H9 (cell line): Measurements from ENCODE around the gene RELB. TPM values are rescaled to one million over a fixed set of nuclear protein-coding genes. Genes with fewer than 3 reads are reported as not detected.

Source experiments
- DNase-seq: peaks from one replicate; pipeline ENCODE4 v3.0.0-alpha.2; 2017
- H2AFZ ChIP-seq: one replicate; pipeline ENCODE4 v1.6.1; 2013; ENCODE audit warnings: mild to moderate bottlenecking, low read length, control low read depth, moderate library complexity
- H2AK5ac ChIP-seq: 2 replicates; pipeline ENCODE4 v1.6.1; 2013; ENCODE audit warnings: low read length, control low read depth, mixed read lengths; ENCODE audit not compliant: insufficient read length
- H2BK120ac ChIP-seq: one replicate; pipeline ENCODE4 v1.6.1; 2013; ENCODE audit warnings: low read depth, mild to moderate bottlenecking, low read length, control low read depth, inconsistent platforms; ENCODE audit not compliant: poor library complexity, severe bottlenecking
- H2BK12ac ChIP-seq: 2 replicates; pipeline ENCODE4 v1.6.1; 2013; ENCODE audit warnings: low read length, control low read depth, mixed read lengths, low read depth; ENCODE audit not compliant: insufficient read length
- H2BK15ac ChIP-seq: 2 replicates; pipeline ENCODE4 v1.6.1; 2013; ENCODE audit warnings: low read depth, low read length, control low read depth
- H2BK20ac ChIP-seq: one replicate; pipeline ENCODE4 v1.6.1; 2013; ENCODE audit warnings: low read depth, mild to moderate bottlenecking, low read length, control low read depth, inconsistent platforms; ENCODE audit not compliant: poor library complexity, severe bottlenecking
- H2BK5ac ChIP-seq: 2 replicates; pipeline ENCODE4 v1.6.1; 2013; ENCODE audit warnings: low read length, control low read depth, mixed read lengths; ENCODE audit not compliant: insufficient read length
- H3K14ac ChIP-seq: 2 replicates; pipeline ENCODE4 v1.6.1; 2013; ENCODE audit warnings: low read length, control low read depth; ENCODE audit not compliant: insufficient read depth
- H3K18ac ChIP-seq: 2 replicates; pipeline ENCODE4 v1.6.1; 2013; ENCODE audit warnings: low read depth, mild to moderate bottlenecking, mixed read lengths, low read length, control low read depth; ENCODE audit not compliant: insufficient read length
- H3K23ac ChIP-seq: 2 replicates; pipeline ENCODE4 v1.6.1; 2013; ENCODE audit warnings: low read length, control low read depth, mixed read lengths, low read depth; ENCODE audit not compliant: insufficient read length
- H3K23me2 ChIP-seq: 2 replicates; pipeline ENCODE4 v1.6.1; 2013; ENCODE audit warnings: low read depth, mild to moderate bottlenecking, mixed read lengths, low read length, control low read depth; ENCODE audit not compliant: insufficient read length, poor library complexity, severe bottlenecking
- H3K27ac ChIP-seq: 2 replicates; pipeline ENCODE4 v1.5.1; 2013; ENCODE audit warnings: low read length, control low read depth, mixed read lengths, low read depth; ENCODE audit not compliant: insufficient read length
- H3K27me3 ChIP-seq: 2 replicates; pipeline ENCODE4 v1.6.1; 2013; ENCODE audit warnings: low read length, control low read depth, inconsistent platforms; ENCODE audit not compliant: insufficient read depth
- H3K4ac ChIP-seq: 2 replicates; pipeline ENCODE4 v1.6.1; 2013; ENCODE audit warnings: low read depth, mild to moderate bottlenecking, control low read depth, inconsistent platforms, low read length, moderate library complexity
- H3K4me1 ChIP-seq: 2 replicates; pipeline ENCODE4 v1.6.1; 2013; ENCODE audit warnings: low read length, control low read depth, inconsistent platforms; ENCODE audit not compliant: insufficient read depth
- H3K4me2 ChIP-seq: 2 replicates; pipeline ENCODE4 v1.6.1; 2013; ENCODE audit warnings: low read length, control low read depth, mixed read lengths; ENCODE audit not compliant: insufficient read length, insufficient read depth
- H3K56ac ChIP-seq: 2 replicates; pipeline ENCODE4 v1.6.1; 2013; ENCODE audit warnings: low read depth, mild to moderate bottlenecking, mixed read lengths, low read length, control low read depth; ENCODE audit not compliant: insufficient read length
- H3K79me1 ChIP-seq: 2 replicates; pipeline ENCODE4 v1.6.1; 2013; ENCODE audit warnings: low read depth, mild to moderate bottlenecking, moderate library complexity, low read length, control low read depth, inconsistent platforms; ENCODE audit not compliant: insufficient read depth, poor library complexity, severe bottlenecking
- H3K79me2 ChIP-seq: 2 replicates; pipeline ENCODE4 v1.6.1; 2013; ENCODE audit warnings: low read length, control low read depth, inconsistent platforms; ENCODE audit not compliant: insufficient read depth
- H3K9ac ChIP-seq: 2 replicates; pipeline ENCODE4 v1.6.1; 2013; ENCODE audit warnings: low read length, control low read depth, mixed read lengths; ENCODE audit not compliant: insufficient read length; ENCODE audit errors: extremely low read depth
- H3K9me3 ChIP-seq: one replicate; pipeline ENCODE4 v1.6.1; 2013; ENCODE audit warnings: low read depth, low read length, inconsistent platforms; ENCODE audit not compliant: control insufficient read depth
- H3T11ph ChIP-seq: one replicate; pipeline ENCODE4 v1.6.1; 2013; ENCODE audit warnings: mild to moderate bottlenecking, low read length, control low read depth, inconsistent platforms
- H4K20me1 ChIP-seq: one replicate; pipeline ENCODE4 v1.6.1; 2013; ENCODE audit not compliant: control insufficient read depth, insufficient read length, insufficient read depth
- H4K5ac ChIP-seq: 2 replicates; pipeline ENCODE4 v1.6.1; 2013; ENCODE audit warnings: low read depth, mild to moderate bottlenecking, mixed read lengths, low read length, control low read depth; ENCODE audit not compliant: insufficient read length
- H4K8ac ChIP-seq: replicated peaks from 2 replicates; pipeline ENCODE4 v1.6.1; 2013; ENCODE audit warnings: low read length, control low read depth, mixed read lengths, low read depth; ENCODE audit not compliant: insufficient read length
- H4K91ac ChIP-seq: 2 replicates; pipeline ENCODE4 v1.6.1; 2013; ENCODE audit warnings: low read depth, mild to moderate bottlenecking, moderate library complexity, mixed read lengths, low read length, control low read depth; ENCODE audit not compliant: insufficient read length
- H3K27ac Mint-ChIP-seq, 3 experiments: 2 replicates in 2 of 3; 3 replicates in 1 of 3; pipeline ENCODE4 v1.8.0; 2020 to 2021; ENCODE audit warnings: mixed read lengths in 3 of 3, mild to moderate bottlenecking in 1 of 3, moderate library complexity in 1 of 3
- H3K27me3 Mint-ChIP-seq: 2 replicates; pipeline ENCODE4 v1.8.0; 2021; ENCODE audit warnings: low read depth, mild to moderate bottlenecking, moderate library complexity, mixed read lengths
- H3K36me3 Mint-ChIP-seq, 3 experiments: 2 replicates in 2 of 3; 3 replicates in 1 of 3; pipeline ENCODE4 v1.8.0; 2020 to 2021; ENCODE audit warnings: low read depth in 3 of 3, mixed read lengths in 3 of 3; ENCODE audit not compliant: insufficient read depth in 1 of 3
- H3K4me1 Mint-ChIP-seq, 2 experiments: 2 replicates each; pipeline ENCODE4 v1.8.0; 2020; ENCODE audit warnings: mixed read lengths in 2 of 2
- H3K4me3 Mint-ChIP-seq, 2 experiments: 2 replicates in 1 of 2; 3 replicates in 1 of 2; pipeline ENCODE4 v1.8.0; 2020 to 2021; ENCODE audit warnings: mild to moderate bottlenecking in 2 of 2, mixed read lengths in 2 of 2, moderate library complexity in 1 of 2
- H3K9me3 Mint-ChIP-seq, 2 experiments: 2 replicates in 1 of 2; 3 replicates in 1 of 2; pipeline ENCODE4 v1.8.0; 2020; ENCODE audit warnings: mild to moderate bottlenecking in 2 of 2, mixed read lengths in 2 of 2, moderate library complexity in 1 of 2
- WGBS: extraction: QIAGEN DNeasy Blood & Tissue Kit; methylation state at CpG from one replicate; pipeline ENCODE4 v1.1.7; 2013; ENCODE audit warnings: missing lambda C conversion rate, low lambda C conversion rate, mixed read lengths; ENCODE audit not compliant: insufficient read length; ENCODE audit errors: extremely low coverage; 5-methylcytosine and 5-hydroxymethylcytosine counted together
- total RNA-seq: library from RNA; stranded (reverse); gene quantifications from 2 replicates; pipeline ENCODE4 v1.2.1, GENCODE V29; 2021
- TF ChIP-seq, protein P1 (sequence below): fragments of 200-600 bp; sonication (generic); conservative IDR thresholded peaks from 3 replicates; pipeline ENCODE4 v1.8.0; 2021; ENCODE audit warnings: antibody characterized with exemption, mild to moderate bottlenecking

Gene RELB
- total RNA-seq, 1 experiment from 2014 or later: 13.7 TPM

DNA sequence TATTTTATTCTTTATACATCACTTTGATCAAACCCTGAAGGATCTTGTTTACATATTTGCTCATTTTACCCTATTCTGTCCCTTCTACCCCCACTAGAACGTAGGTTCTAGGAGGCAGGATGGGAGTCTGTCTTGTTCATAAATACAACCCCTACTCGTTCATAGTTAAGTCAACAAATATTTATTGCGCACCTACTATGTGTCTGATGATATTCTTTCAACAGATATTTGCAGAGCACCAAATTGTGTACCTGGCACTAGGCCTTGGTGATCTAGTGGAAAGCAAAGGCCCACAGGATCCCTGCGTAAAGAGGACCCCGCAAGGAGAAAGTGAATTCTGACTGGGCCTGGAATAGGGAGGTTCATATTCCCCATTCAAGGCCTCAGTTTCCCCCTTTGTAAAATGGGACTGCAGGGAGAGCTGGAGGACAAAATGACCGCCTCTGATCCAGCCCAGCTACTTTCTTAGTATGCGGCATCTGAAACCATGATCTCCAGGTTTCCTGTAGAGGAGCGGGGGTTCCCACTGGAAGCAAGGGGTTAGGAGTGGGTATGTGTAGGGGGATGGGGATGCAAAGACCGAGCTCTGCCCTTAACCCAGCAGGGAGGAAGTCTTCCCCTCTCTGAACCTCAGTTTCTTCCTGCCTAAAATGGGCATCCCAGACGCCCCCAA, 77.3 kb downstream of the RELB start:
- no peaks in the 10 kb centered on the region; the same call in 1 of the 2 replicates for H3K27me3 Mint-ChIP-seq
- H3K79me2 ChIP-seq: peaks cover 7% of the 10 kb centered on the region; the same call in 1 of the 2 replicates
- H2BK15ac ChIP-seq: no peak overlapping the region
- no peaks in the 10 kb centered on the region for H4K20me1 ChIP-seq
- H4K91ac ChIP-seq: no peak overlapping the region
- peak overlapping the region in 2 of 3 experiments; percentile 78 to 96; a peak in 6 of 7 replicates for H3K27ac Mint-ChIP-seq
- no peak overlapping the region for H3K27ac ChIP-seq
- H3K36me3 Mint-ChIP-seq: peaks cover 13 to 33% (median 27%) of the 10 kb centered on the region in 3 experiments; a peak in 6 of 7 replicates
- H3K56ac ChIP-seq: no peak overlapping the region
- H3K9ac ChIP-seq: peak overlapping the region; percentile 40
- peaks cover 10% of the 10 kb centered on the region; the same call in 1 of the 2 replicates for H3K4me1 ChIP-seq
- no CpG with 5 or more reads among the region's 10 CpGs for WGBS
- H3K9me3 Mint-ChIP-seq: no peaks in the 10 kb centered on the region; a peak in 1 of 5 replicates
- H3K4me3 Mint-ChIP-seq: peak overlapping the region; percentile 99
- no peak overlapping the region for H3T11ph ChIP-seq
- H2BK12ac ChIP-seq: no peak overlapping the region
- peaks cover 4% of the 10 kb centered on the region for H3K79me1 ChIP-seq
- peaks cover 20% of the 10 kb centered on the region for H3K23me2 ChIP-seq
- no peak overlapping the region for H4K8ac ChIP-seq
- H2BK20ac ChIP-seq: no peak overlapping the region
- H3K14ac ChIP-seq: peak overlapping the region; percentile 64; the same call in 1 of the 2 replicates
- H2AK5ac ChIP-seq: no peak overlapping the region
- no peak for DNase-seq
- H3K9me3 ChIP-seq: no peaks in the 10 kb centered on the region
- TF ChIP-seq, protein P1, sequence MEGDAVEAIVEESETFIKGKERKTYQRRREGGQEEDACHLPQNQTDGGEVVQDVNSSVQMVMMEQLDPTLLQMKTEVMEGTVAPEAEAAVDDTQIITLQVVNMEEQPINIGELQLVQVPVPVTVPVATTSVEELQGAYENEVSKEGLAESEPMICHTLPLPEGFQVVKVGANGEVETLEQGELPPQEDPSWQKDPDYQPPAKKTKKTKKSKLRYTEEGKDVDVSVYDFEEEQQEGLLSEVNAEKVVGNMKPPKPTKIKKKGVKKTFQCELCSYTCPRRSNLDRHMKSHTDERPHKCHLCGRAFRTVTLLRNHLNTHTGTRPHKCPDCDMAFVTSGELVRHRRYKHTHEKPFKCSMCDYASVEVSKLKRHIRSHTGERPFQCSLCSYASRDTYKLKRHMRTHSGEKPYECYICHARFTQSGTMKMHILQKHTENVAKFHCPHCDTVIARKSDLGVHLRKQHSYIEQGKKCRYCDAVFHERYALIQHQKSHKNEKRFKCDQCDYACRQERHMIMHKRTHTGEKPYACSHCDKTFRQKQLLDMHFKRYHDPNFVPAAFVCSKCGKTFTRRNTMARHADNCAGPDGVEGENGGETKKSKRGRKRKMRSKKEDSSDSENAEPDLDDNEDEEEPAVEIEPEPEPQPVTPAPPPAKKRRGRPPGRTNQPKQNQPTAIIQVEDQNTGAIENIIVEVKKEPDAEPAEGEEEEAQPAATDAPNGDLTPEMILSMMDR: no peak
- no peak overlapping the region for H4K5ac ChIP-seq
- H3K23ac ChIP-seq: no peak overlapping the region
- no peak overlapping the region for H2BK120ac ChIP-seq
- H3K4me2 ChIP-seq: peak overlapping the region; percentile 33
- no peak overlapping the region for H2AFZ ChIP-seq
- H3K27me3 ChIP-seq: no peaks in the 10 kb centered on the region
- no peak overlapping the region for H2BK5ac ChIP-seq
- no peak overlapping the region for H3K4ac ChIP-seq
- peaks cover 44 to 53% of the 10 kb centered on the region in 2 experiments for H3K4me1 Mint-ChIP-seq
- peak overlapping the region; percentile 50 for H3K18ac ChIP-seq
